Measurements from ENCODE around the gene ZBTB1. TPM values are rescaled to one million over a fixed set of nuclear protein-coding genes. Genes with fewer than 3 reads are reported as not detected.

Gene ZBTB1
- total RNA-seq, 1 experiment from 2014 or later, result 37.8 TPM

GRCh38 chr14:64507376-64508156, 3.0 kb downstream of the ZBTB1 start:
- H3K79me2 ChIP-seq (ENCODE audit: insufficient read depth, low read length), result peaks cover 34% of the 10 kb centered on the region; the same call in 1 of the 2 replicates
- H3K9me3 ChIP-seq (ENCODE audit: control insufficient read depth, low read depth, low read length), result no peaks in the 10 kb centered on the region
- WGBS (ENCODE audit: extremely low coverage, insufficient read length, low lambda C conversion rate), result no CpG with 5 or more reads among the region's 4 CpGs
- H3K56ac ChIP-seq (ENCODE audit: insufficient read length, low read depth, low read length), result no peak overlapping the region
- no peak overlapping the region for H2BK5ac ChIP-seq (ENCODE audit: insufficient read length, low read length)
- H3K9me3 Mint-ChIP-seq, result no peaks in the 10 kb centered on the region
- no peak overlapping the region for H4K91ac ChIP-seq (ENCODE audit: insufficient read length, low read depth, low read length)
- no peaks in the 10 kb centered on the region for H3K27me3 ChIP-seq (ENCODE audit: insufficient read depth, low read length)
- peaks cover 0 to 7% (median 3%) of the 10 kb centered on the region in 3 experiments; a peak in 3 of 7 replicates for H3K36me3 Mint-ChIP-seq (ENCODE audit: insufficient read depth in 1 of 3, low read depth in 3 of 3)
- DNase-seq, result no peak
- no peak overlapping the region for H3K4ac ChIP-seq (ENCODE audit: low read depth, low read length)
- H4K5ac ChIP-seq (ENCODE audit: insufficient read length, low read depth, low read length), result no peak overlapping the region
- H4K8ac ChIP-seq (replicated peaks; ENCODE audit: insufficient read length, low read depth, low read length), result no peak overlapping the region
- H2BK12ac ChIP-seq (ENCODE audit: insufficient read length, low read depth, low read length), result no peak overlapping the region
- H2AFZ ChIP-seq (ENCODE audit: low read length), result no peak overlapping the region
- H3K27ac Mint-ChIP-seq, result no peak overlapping the region
- H3K18ac ChIP-seq (ENCODE audit: insufficient read length, low read depth, low read length), result no peak overlapping the region
- no peak overlapping the region for H3T11ph ChIP-seq (ENCODE audit: low read length)
- no peak overlapping the region for H2AK5ac ChIP-seq (ENCODE audit: insufficient read length, low read length)
- no peaks in the 10 kb centered on the region; the same call in 1 of the 2 replicates for H3K4me1 ChIP-seq (ENCODE audit: insufficient read depth, low read length)
- H3K23me2 ChIP-seq (ENCODE audit: insufficient read length, low read depth, low read length, poor library complexity, severe bottlenecking), result peaks cover 14% of the 10 kb centered on the region
- H3K4me2 ChIP-seq (ENCODE audit: insufficient read depth, insufficient read length, low read length), result no peak overlapping the region
- peaks cover 53 to 55% of the 10 kb centered on the region in 2 experiments for H3K4me1 Mint-ChIP-seq
- 0 out of 5 replicates have a peak overlapping the region, but pooled peaks of 1 of the 2 experiments have one; percentile 16 for H3K4me3 Mint-ChIP-seq
- no peaks in the 10 kb centered on the region for H4K20me1 ChIP-seq (ENCODE audit: control insufficient read depth, insufficient read depth, insufficient read length)
- TF ChIP-seq CTCF (conservative IDR thresholded peaks at IDR 0.05), result no peak
- no peak overlapping the region for H3K14ac ChIP-seq (ENCODE audit: insufficient read depth, low read length)
- H3K27me3 Mint-ChIP-seq (ENCODE audit: low read depth), result no peaks in the 10 kb centered on the region
- no peak overlapping the region for H2BK15ac ChIP-seq (ENCODE audit: low read depth, low read length)
- H3K79me1 ChIP-seq (ENCODE audit: insufficient read depth, low read depth, low read length, poor library complexity, severe bottlenecking), result no peaks in the 10 kb centered on the region
- no peak overlapping the region for H2BK120ac ChIP-seq (ENCODE audit: low read depth, low read length, poor library complexity, severe bottlenecking)
- H2BK20ac ChIP-seq (ENCODE audit: low read depth, low read length, poor library complexity, severe bottlenecking), result no peak overlapping the region
- H3K27ac ChIP-seq (ENCODE audit: insufficient read length, low read depth, low read length), result no peak overlapping the region
- H3K23ac ChIP-seq (ENCODE audit: insufficient read length, low read depth, low read length), result no peak overlapping the region
- no peak overlapping the region for H3K9ac ChIP-seq (ENCODE audit: extremely low read depth, insufficient read length, low read length)
